GM18873 (cell line): ENCODE data around the gene MRM1.

Experiments
- ATAC-seq: cut with Tn5 transposase; IDR thresholded peaks from one replicate; pipeline ENCODE4 v1.9.1; 2021; ENCODE audit warnings: mild to moderate bottlenecking, moderate library complexity, moderate number of reproducible peaks; ENCODE audit not compliant: unreplicated experiment, low FRiP score

Gene MRM1

DNA sequence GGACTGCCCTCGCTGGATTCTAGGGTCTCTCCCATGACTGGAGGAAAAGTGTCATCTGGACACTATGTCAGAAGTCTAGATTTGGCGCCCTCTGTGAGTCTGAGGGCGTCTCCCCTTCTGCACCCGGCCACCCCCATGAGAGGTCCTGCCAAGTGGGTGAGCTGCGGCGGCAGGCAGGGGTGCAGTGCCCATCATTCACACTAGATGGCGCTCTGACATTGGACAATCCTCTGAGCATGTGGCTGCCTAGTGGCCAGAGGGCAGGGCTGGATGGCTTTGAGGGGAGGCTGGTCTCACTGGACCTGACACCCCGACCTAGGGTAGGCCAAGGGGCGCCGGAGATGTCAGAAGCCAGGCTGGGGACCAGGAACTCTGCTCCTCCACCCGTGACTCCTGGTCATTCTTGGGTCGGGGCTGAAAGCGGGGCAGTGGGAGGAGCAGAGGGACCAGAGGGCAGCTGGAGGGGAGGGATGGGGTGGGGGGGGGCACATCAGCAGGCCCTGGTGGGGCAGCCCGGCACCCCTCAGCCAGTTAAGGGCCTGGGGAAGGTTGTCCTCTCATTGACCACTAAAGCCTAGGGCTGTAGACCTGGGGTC, 28.0 kb downstream of the MRM1 start:
- no peak for ATAC-seq

DNA sequence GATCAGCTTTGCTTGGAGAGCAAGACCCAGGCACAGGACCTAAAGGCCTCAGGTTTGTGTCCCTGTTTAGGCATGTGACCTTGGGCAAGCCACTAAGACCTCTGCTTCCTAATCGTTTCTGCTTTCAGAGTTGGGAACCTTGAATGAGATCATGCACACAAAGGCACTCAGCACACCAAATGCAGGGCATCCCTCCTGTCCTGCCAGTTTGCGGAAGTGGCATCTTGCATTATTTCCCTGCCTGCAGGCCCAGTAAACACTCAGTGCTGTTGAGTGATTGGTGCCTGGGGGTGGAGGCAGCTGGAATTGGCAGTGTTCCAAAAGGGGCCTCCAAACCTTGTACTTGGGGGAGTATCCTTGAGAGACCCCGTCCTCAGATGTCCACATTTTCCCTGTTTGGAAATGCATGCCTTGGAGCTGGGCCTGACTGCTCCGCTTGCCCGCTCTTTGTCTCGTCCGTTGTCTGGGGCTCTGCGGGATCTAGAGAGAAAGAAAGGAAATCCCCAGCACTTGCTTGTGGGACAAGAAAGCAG, 28.7 kb downstream of the MRM1 start:
- no peak for ATAC-seq

DNA sequence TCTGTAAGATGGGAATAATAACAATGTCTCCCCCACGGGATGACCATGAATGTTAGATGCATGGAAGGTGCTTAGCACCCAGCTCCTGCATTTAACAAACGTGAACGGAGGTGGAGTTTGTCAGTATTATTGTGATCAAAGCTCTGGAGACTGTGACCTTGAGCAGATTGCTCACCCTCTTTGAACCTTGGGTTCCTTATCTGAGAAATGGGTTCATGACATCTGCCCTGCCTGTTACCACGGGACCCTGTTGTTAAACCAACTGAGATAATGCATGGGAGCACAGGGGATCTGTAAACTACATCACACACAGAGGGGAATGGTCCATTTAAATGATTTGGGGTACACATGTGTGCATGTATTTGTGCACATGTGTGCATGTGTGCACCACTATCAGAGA, 29.6 kb downstream of the MRM1 start:
- no peak for ATAC-seq

DNA sequence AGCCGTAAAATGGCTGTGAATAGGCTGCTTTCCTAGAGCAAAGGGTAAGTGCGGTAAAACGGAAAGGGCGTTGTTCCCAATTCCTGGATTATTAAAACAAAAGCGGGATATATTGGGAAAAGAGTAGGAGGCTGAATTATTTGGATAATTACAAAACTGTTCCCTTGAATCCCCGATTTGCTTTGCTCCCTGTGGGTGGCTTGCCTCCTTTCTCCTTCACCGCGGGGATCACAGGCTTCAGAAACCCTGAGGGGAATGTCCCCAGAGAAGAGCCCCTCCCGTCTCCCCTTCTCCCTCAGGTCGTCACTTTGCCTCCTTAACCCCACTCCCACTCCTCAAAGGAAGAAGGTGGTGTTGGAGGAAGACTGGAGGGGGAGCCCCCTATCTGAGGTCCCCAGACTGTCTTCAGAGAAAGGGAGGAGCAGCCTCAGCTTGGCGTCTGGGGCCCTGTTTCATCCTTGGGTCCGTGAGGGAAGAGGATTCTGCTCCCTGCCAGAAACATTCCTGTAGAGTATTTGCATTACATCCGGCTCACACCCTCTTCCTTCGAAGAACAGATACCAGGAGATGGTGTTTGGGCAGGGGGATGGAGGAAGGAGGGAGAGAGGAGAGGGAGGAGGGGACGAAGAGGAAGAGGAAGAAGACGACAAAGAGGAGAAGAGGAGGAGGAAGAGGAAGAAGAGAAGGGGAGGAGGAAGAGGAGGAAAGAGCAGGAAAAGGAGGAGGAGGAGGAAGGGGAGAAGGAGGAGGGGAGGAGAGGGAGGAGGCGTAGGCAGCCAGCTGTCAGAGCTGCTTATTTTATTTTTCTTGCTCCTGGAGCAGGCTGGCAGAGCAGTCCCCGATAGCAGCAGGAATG, 31.8 kb downstream of the MRM1 start:
- ATAC-seq, result no peak

DNA sequence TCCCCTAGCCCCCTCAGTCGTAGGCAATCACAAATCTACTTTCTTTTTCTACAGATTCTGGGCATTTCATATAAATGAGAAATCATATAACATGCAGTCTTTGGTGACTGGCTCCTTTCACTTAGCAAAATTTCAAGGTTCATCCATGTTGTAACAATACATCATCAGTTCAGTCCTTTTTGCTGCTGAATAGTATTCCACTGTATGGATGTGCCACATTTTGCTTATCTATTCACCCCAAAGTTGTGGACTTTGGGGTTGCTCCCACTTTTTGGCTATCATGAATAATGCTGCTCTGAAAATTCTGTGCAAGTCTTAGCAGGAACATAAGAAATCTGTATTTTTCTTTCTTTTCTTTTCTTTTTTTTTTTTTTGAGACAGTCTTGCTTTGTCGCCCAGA, 39.0 kb downstream of the MRM1 start:
- no peak for ATAC-seq

DNA sequence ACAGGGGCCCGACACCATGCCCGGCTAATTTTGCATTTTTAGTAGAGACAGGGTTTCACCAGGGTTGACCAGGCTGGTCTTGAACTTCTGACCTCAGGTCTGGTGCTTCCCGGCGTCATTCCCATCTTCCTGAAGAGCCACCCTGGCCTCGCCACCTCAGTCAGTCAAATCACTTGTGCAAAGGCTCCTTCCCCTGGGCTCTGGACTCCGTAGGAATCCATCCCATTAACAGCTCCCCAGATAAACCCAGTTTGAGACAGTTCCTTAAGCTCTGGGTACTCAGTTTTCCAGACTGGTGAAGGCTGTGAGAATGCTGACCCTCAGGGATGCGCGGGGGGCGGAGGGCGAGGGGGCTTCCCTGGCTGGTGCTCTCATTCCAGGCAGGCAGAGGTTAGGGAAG, 39.5 kb downstream of the MRM1 start:
- no peak for ATAC-seq

DNA sequence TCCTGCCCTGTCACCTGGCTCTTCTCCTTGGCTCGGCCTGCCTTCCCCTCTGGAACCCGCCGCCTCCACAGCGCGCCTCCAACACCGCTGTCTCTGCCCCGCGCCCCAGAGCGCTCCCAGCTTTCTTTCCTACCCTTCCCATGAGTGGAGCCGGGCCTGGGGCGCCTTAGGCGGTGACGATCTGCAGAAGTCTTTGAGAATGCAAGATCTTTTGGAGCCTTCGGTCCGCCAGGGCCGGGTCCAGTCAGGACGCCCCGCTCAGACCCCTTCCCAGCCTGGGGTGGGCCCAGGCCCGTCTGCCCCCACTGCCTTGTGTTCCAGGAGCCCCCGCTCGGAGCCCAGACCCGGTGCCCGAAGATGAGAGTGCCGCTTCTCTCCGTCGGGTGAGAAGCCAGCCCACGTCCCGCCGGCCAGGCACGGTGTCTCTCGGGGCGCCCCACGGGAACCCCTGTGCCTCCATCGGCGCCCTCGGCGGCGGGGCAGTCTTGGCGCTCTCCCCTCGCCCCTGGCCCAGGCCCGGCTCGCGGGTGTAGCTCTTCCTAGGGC, 40.0 kb downstream of the MRM1 start:
- ATAC-seq, result no peak

DNA sequence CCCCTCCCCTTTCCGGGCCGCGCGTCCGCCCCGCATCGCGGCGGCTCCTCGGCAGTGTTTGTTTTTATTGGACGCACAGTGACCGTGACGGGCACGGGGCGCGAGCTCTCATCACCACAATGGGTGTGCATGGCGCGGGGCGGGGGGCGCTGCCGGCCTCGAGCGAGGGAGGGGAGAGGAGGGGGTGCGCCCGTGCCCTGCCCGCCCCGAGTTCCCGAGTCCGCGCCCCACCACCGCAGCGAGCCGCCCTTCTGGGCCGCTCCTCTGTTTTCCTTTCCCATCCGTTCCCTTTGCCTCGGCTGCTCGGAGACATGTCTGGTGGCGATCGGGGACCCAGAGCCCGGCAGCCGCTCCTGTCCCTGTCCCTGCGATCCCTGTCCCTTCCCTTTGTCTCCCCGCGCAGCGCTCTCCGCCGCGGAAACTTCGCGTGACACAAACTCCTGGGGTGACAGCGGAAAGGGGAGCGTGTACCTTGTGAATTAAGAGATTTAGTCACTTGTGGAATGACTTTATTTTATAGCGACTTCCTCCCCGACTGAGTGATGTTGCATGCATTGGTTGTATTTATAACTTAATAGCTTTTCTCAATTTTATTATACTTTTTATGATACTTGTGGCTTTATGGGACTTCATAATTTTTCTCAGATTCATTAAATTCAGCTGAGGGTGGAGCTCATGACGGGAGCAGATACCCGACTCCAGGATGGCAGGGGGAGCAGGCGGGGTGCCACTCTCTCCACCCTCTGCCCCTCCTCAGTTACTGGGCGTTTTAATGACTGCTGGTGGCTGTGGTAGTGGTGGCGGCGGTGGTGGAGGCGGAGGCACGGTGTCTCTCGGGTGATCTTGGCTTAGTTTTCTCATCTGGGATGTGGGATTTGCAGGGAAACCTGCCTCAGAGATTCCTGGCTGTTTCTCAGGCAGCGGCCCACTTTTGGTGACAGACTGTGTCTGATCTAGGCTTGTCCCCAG, 40.8 kb downstream of the MRM1 start:
- no peak for ATAC-seq

DNA sequence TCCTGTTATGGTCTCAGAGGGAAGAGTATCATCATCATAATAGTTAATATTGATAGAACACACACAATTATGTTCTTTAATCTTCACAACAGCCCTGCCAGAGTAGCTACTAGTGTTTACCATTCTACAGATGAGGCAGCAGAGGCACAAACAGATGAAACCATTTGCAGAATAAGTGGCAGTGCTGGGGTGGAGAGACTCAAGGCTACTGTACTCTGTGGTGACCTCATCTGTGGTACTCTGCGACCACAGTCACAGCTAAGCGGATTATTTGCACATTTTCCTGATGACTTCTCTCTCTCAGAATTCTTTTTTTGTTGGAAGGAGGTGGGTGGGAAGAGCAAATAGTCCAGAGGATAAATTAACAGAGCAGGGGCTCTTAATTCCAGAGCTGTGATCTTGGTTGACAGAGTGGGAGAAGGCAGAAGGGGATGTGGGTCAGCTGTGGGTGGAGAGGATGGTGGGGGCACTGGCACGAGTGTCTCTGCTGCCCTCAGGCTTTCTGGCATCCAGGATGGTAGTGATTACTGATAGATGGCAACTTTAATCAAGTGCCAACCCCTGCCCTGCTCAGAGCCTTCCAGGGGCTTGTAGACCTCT, 41.8 kb downstream of the MRM1 start:
- ATAC-seq, result no peak

DNA sequence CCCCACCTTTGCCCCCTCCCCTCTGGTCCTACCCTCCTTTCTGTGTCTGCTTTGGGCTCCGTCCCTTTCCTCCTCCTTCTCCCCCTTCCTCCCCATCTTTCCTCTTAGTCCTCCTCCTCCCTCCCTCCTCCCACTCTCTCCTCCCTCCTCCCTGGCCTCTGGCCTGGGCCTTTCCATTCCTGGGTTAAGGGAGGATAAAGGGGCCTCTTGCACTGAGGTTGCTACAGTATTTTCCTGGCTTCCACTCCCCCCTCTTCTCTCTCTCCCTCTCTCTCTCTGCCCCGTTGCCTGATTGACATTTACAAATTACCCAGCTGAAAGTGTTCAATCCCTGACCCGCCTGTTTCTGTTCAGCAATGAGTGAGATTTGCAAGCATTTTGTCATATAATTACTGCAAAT, 44.0 kb downstream of the MRM1 start:
- no peak for ATAC-seq

DNA sequence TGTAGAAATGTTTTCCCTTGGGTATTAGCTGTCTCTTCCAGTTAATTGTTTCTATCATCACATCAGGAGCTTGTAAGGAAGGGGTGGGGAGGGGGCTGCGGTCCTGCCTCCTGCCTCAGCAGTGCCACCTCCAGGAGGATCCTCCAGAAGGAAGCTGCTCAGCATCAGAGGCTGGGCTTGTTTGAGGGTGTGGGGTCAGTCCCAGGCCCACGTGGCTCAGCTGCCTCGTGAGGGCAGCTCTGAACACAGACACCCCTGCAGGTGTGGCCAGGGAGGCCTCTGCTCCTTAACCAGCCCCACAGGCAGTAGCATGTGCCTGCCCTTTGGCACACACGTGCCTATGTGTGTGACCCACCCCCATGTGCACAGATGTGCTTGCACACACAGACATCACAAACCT, 46.3 kb downstream of the MRM1 start:
- ATAC-seq, result no peak

DNA sequence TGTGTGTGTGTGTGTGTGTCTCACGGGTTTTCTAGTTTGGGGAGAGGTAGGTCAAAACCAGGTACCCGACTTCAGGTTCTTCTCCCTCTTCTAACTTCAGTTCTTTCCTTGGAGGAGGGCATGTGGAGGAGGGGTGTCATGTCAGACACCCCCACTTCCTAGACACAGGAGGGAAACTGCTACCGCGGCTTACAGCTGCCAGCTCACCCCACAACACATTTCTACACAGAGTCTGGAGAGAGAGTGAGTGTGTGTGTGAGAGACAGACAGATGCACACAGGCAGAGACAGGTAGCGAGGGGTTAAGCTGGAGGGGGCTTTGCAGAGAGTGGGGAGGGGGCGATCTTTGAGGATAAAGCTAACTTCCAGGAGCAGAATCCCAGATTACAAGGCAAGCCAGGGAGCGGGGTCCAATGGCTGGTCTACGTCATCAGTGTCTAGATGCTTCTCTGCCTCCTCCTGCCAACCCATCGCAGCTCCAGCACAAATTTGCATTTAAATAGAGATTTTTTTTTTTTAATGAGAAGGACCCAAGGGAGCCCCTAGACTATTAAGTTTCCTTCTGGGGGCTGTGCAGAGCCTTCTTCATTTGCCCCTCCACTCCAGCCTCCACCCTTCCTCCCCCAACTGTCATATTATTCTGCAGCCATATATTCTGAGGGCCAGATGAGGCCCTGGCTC, 48.9 kb downstream of the MRM1 start:
- no peak for ATAC-seq

DNA sequence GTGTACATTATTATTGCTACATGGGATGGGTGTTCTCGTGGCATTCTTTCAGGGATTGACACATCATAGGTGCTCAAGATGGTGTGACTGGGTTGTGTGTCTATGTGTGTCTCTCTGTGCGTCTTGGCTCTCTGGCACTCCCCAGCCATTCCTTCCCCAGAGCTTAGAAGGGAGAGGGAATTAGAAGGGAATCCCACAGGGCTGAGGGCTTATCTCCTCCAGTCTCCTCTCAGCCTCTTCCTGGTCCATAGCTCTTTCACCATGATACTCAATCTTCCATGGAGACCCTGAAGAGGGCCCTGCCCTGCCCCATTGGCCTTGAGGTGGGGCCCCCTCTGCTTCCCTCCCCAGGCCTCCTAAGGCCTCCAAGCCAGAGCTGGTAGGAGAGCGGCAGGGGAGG, 52.0 kb downstream of the MRM1 start:
- ATAC-seq, result no peak

DNA sequence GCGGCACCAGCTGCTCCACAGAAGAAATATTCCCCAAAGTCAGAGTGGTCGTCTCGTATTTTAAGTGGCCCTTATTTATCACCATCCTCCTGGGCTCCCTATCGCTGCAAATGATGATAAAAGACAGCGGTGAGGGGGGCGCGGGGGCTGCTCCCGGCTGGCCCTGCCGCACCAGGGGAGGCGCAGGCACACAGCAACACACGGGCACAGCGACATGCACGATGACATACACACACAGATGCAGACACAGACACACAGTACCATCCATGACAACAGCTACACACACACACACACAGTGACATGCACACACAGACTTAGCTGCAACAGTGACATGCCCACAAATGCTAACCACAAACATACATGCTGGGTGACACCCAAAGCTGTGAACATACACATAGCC, 52.5 kb downstream of the MRM1 start:
- no peak for ATAC-seq

DNA sequence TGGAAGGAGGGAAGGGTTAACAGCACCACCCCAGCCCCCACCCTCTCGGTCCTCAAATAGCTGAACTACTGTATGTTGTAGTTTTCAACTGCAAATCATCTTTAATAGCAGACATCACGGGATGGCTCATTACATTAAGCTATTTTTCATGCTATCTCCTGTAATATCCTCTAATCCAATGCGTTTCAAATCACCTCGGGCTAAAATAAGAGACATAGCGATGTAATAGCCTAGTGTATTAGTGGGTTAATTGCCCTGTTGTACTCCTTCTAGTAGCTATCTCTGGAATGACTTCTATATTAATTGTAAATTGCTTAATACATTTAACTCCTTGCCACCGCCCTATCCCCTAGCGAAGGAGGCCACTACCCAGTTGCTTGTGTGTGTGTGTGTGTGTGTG, 54.3 kb downstream of the MRM1 start:
- no peak for ATAC-seq

DNA sequence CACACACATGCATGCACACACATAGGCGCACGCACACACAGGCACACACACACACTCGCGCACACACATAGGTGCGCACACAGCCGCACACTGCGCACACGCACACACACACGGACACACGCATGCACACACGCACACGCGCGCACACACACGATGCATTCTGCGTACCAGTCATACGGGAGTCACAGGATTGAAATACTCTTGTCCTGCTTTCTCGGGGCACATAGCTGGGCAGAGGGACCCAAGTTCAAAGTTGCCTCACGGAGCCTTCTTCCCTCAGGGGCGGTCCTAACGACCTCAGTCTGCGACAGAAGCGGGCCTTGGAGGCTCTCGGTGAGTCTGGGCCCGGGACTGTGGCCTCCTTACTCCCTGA, 56.0 kb downstream of the MRM1 start:
- ATAC-seq, result no peak

DNA sequence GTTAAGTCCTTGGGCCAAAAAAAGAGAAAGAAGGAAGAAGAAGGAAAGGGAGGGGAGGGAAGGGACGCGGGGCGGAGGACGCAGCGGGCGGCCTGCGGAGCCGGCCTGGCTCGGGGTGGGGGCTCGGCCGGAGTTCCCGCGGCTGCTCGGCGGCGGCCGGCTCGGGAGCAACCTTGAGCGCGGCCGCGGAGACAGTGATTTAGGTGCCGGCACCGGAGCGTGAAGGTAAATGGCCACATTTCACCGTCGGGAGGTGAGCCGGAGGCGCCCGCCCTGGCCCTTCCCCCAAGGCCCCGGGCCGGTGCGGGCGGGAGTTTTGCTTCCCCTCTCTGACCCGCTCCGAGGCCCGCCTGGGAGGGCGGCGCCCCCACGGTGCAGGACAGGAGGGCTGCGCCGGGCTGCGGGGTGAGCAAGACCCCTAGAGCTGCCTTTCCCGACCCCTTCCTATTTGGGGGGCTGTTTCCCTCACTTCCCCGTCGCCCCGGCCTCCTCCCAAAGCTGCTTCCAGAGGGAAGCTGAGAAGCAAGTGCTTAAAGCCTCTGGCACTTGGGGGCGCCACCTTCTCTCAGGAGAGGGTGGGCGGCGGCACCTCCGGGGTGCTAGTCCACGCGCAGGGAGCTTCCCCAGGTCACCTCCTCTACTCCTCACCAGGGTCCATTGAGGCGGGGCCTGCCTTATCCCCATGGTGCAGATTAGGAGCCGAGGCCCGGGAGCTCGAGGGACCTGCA, 56.5 kb downstream of the MRM1 start:
- no peak for ATAC-seq
